Transverse colon (tissue), 3 donors: ENCODE measurements around the gene PI4KA.

Experiments used
- CTCF ChIP-seq, 5 experiments: fragments of 200-600 bp in 3 of 5; fragments of 450-650 bp in 2 of 5; sonication (generic) in 3 of 5; IDR thresholded peaks; 1 replicate in 2 of 5; 2 replicates in 3 of 5; pipeline ENCODE4 v1.5.1; 2016 to 2017; ENCODE audit warnings: antibody characterized with exemption in 5 of 5, inconsistent platforms in 3 of 5, mild to moderate bottlenecking in 2 of 5, moderate library complexity in 1 of 5
- EP300 ChIP-seq: sonication (generic); formaldehyde crosslinking; IDR thresholded peaks from one replicate; pipeline ENCODE4 v1.6.1; 2017; ENCODE audit warnings: antibody characterized with exemption, low read depth

GRCh38 chr22:20775342-20775895 is 83.2 kb downstream of the PI4KA start:
- TF ChIP-seq CTCF (IDR thresholded peaks at IDR 0.05) (no peak), EP300 (no peak)
